Tibial artery (tissue), 4 donors: Measurements from ENCODE around the gene RBP3.

Experiments
- DNase-seq, 2 donors: peaks; one replicate each; pipeline ENCODE4 v3.0.0-alpha.2; 2019
- H3K27ac ChIP-seq, 2 donors: fragments of 200-600 bp; sonication (generic) in 1 of 2; 1 replicate in 1 of 2; 2 replicates in 1 of 2; pipeline ENCODE4 v1.5.1; 2018 to 2019; ENCODE audit warnings: mild to moderate bottlenecking in 1 of 2
- H3K27me3 ChIP-seq, 2 donors: fragments of 200-600 bp; sonication (generic) in 1 of 2; one replicate each; pipeline versions ENCODE4 v1.5.1 to v1.6.0; 2016 to 2019
- H3K36me3 ChIP-seq, 3 donors: fragments of 200-600 bp; sonication (generic) in 2 of 3; one replicate each; pipeline ENCODE4 v1.5.1; 2016 to 2019; ENCODE audit warnings: mild to moderate bottlenecking in 2 of 3
- H3K4me1 ChIP-seq, 4 donors: fragments of 200-600 bp; sonication (generic) in 2 of 4; 1 replicate in 3 of 4; 2 replicates in 1 of 4; pipeline ENCODE4 v1.5.1; 2016 to 2019
- H3K4me3 ChIP-seq, 2 donors: fragments of 200-600 bp; sonication (generic) in 1 of 2; 1 replicate in 1 of 2; 2 replicates in 1 of 2; pipeline ENCODE4 v1.5.1; 2018 to 2019; ENCODE audit warnings: mild to moderate bottlenecking in 2 of 2
- H3K9me3 ChIP-seq, 3 donors: fragments of 200-600 bp; sonication (generic) in 1 of 3; one replicate each; pipeline ENCODE4 v1.5.1; 2016 to 2019
- CTCF ChIP-seq, 2 experiments: fragments of 200-600 bp in 1 of 2; fragments of 450-650 bp in 1 of 2; IDR thresholded peaks; one replicate each; pipeline ENCODE4 v1.5.1; 2017 to 2019; ENCODE audit warnings: antibody characterized with exemption in 2 of 2, mild to moderate bottlenecking in 1 of 2, moderate library complexity in 1 of 2
- intact Hi-C: fragments of 100-400 bp; cut with DNase I; formaldehyde crosslinking; loops from one replicate; pipeline ENCODE4 v1.15.0; 2023; ENCODE audit warnings: low total_unique reads

RBP3 gene

GRCh38 chr10:47405857-47406547 lies 57.8 kb downstream of the RBP3 start:
- TF ChIP-seq CTCF (IDR thresholded peaks at IDR 0.05): no peak
- H3K36me3 ChIP-seq: no peaks in the 10 kb centered on the region
- H3K9me3 ChIP-seq: no peaks in the 10 kb centered on the region
- H3K4me3 ChIP-seq: no peak overlapping the region
- peaks cover 0 to 23% (median 15%) of the 10 kb centered on the region in 4 donors for H3K4me1 ChIP-seq
- H3K27ac ChIP-seq: no peak overlapping the region
- no peaks in the 10 kb centered on the region for H3K27me3 ChIP-seq
- peak in 1 of 2 donors; percentile 51 for DNase-seq
- intact Hi-C loops: no loop called here

GRCh38 chr10:47406548-47406869 lies 58.3 kb downstream of the RBP3 start:
- DNase-seq: peak in 1 of 2 donors; percentile 48
- no peaks in the 10 kb centered on the region for H3K27me3 ChIP-seq
- intact Hi-C loops: no loop called here
- no peak for TF ChIP-seq CTCF (IDR thresholded peaks at IDR 0.05)
- H3K4me1 ChIP-seq: peaks cover 0 to 23% (median 15%) of the 10 kb centered on the region in 4 donors
- H3K27ac ChIP-seq: no peak overlapping the region
- no peaks in the 10 kb centered on the region for H3K36me3 ChIP-seq
- no peak overlapping the region for H3K4me3 ChIP-seq
- no peaks in the 10 kb centered on the region for H3K9me3 ChIP-seq

- no peak overlapping the region for H3K27ac ChIP-seq
- peaks cover 0 to 23% (median 15%) of the 10 kb centered on the region in 4 donors for H3K4me1 ChIP-seq
- H3K4me3 ChIP-seq: no peak overlapping the region
- intact Hi-C loops: no loop called here
- H3K36me3 ChIP-seq: no peaks in the 10 kb centered on the region
- no peaks in the 10 kb centered on the region for H3K27me3 ChIP-seq
- peak in 1 of 2 donors; percentile 35 for DNase-seq
- no peak for TF ChIP-seq CTCF (IDR thresholded peaks at IDR 0.05)
- no peaks in the 10 kb centered on the region for H3K9me3 ChIP-seq
These were observed 58.9 kb downstream of the RBP3 start for GRCh38 chr10:47406870-47407691.
